Jurkat, Clone E6-1 (cell line): ENCODE results near the gene TCTN3.
"Not testable (repeated sequence)": the region's sequence is repeated elsewhere in the genome, so short reads cannot be mapped to it uniquely, and the experiment has no call there.

Source experiments
- DNase-seq: peaks from one replicate; pipeline ENCODE4 v3.0.0-alpha.2; 2011; ENCODE audit warnings: low read depth, low spot score
- H3K4me3 ChIP-seq: 2 replicates; pipeline ENCODE4 v1.5.1; 2011; ENCODE audit warnings: mild to moderate bottlenecking, low read length, control low read depth, moderate library complexity

TCTN3 gene

DNA sequence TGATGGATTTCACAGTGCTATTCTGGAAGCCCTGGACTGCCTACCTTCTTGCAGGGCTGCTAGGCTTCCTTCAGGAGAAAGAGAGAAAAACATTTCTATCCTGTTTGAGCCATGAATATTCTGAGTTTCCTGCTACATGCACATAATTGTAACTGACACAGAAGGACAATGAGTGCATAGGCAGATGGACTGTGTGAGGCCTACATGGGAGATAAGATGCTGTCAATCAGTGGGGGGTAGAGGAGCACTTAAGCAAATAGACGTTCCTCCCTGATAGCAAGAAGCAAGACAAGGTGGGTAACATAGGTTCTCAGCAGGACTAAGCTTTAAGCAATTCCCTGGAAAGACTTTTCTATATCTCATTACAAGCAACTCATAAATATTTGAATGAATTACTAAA lies 48.8 kb downstream of the TCTN3 start:
- no peak for DNase-seq
- no peak overlapping the region for H3K4me3 ChIP-seq

DNA sequence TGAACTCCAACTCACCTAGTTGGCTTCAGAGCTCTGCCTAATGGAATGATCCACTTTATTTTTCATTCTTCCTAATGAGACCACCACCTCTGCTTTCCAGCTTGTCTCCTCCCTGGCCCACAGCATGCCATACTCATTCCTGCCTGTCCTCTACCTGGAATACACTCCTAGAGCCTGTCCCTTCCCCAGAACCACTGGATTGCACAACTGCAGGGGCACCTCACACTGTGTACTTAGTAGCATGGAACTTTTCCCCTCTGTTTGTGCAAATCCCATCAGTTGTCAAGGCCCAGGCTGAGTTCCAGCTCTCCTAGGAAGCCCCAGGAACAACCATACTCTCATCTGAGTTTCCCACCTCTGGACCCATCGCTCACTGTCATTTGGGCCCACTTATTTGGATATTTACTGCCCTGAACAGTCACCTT lies 52.8 kb downstream of the TCTN3 start:
- DNase-seq = no peak
- no peak overlapping the region for H3K4me3 ChIP-seq

DNA sequence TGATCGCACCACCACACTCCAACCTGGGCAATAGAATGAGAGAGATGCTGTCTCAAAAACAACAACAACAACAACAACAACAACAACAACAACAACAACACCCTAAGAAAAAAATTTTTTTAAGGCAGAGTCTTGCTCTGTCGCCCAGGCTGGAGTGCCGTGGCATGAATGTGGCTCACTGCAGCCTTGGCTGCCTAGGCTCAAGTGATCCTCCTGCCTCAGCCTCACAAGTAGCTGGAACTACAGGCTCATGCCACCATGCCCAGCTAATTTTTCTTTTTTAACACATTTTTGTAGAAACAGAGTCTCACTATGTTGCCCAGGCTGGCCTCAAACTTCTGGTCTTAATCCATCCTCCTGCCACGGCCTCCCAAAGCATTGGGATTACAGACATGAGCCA lies 55.8 kb downstream of the TCTN3 start:
- no peak for DNase-seq
- H3K4me3 ChIP-seq = no peak overlapping the region

DNA sequence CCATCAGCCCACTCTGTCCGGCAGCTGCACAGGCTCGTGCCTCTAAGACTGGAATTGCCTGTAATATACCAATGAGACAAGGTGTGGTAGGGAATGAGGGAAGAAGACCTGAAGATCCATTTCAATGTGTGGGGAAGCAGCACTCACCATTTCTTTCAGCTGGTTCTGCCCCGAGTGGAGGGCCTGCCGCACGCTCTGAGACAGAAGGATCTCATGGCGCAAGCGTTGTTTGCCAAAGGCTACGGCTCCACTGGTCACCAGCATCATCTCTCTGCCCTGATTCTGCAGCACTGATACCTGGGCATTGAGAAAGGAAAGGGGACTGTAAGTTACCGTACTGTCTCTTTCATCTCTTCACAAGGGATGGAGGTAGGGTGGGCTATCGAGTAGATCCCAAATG lies 56.6 kb downstream of the TCTN3 start:
- H3K4me3 ChIP-seq = no peak overlapping the region

DNA sequence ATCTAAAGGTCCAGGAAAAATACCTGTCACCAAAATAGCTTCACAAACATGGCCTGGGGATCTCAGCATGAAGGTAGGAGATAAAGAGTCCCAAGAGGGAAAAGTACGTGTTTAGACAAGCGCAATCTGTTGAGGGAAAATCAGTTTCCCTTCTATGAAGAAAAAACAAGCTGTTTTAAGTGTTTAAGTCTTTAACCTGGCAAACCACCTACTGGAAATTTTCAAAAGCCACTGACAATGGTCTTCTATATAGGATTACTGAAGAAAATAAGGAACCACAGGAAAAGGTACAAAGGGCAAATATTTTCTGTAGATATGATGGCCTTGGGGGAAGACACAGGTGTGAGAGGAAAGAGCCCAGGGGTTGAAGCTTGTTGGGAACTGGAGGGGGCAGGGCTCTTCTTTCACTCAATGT lies 58.4 kb downstream of the TCTN3 start:
- H3K4me3 ChIP-seq = no peak overlapping the region
- no peak for DNase-seq

More for the DNA sequence above, 56.6 kb downstream of the TCTN3 start:
- no peak for DNase-seq

DNA sequence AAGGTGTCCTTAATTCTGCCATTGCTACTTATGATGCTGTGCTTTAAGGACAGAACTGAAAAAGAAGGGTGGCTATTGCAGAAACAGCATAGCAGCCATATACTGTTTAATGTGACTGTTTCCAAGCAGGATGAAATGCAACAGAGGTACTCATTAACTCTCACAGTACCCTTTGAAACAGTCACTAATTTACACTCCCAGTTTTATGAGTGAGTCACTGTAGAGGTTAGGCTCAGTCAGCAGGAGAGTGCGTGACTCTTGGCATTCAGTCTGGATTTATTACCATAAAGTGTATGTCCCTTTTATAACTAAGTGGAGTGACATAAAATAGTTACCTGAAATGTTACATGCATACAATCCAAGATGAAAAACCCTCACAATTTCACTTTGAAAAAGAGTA lies 64.9 kb downstream of the TCTN3 start:
- H3K4me3 ChIP-seq = no peak overlapping the region
- DNase-seq = no peak

GRCh38 chr10:95626500-95626899 lies 67.2 kb downstream of the TCTN3 start:
- no peak overlapping the region for H3K4me3 ChIP-seq
- DNase-seq = no peak

DNA sequence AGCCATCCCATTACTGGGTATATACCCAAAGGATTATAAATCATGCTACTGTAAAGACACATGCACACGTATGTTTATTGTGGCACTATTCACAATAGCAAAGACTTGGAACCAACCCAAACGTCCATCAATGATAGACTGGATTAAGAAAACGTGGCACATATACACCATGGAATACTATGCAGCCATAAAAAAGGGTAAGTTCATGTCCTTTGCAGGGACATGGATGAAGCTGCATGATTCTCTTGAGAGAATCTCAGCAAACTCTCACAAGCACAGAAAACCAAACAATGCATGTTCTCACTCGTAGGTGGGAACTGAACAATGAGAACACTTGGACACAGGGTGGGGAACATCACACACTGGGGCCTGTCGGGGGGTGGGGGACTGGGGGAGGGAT lies 73.3 kb downstream of the TCTN3 start:
- not testable (repeated sequence) for H3K4me3 ChIP-seq, DNase-seq

GRCh38 chr10:95618101-95618500 lies 75.6 kb downstream of the TCTN3 start:
- DNase-seq = no peak
- H3K4me3 ChIP-seq = no peak overlapping the region

DNA sequence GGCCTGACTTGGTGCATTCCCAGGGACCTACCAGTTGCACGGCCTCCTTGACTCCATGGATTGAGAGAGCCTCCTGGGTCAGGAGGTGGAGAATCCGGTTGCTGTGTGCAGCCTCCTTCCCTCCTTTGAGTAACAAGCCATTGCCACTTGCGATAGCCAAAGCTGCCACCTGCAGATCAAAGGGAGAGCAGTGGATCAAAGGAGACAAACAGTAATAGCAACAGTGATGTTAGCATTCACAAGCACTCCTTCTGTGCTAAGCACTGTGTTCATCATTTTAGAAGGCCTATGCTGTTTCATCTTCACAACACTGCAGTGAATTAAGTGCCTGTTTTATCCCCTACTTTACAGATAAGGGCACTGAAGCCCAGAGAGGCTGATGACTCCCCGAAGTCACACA lies 77.3 kb downstream of the TCTN3 start:
- H3K4me3 ChIP-seq = no peak overlapping the region
- peak; percentile 61 for DNase-seq
